HFFc6 (cell line): Measurements from ENCODE around the gene BCKDHA. TPM values are rescaled to one million over a fixed set of nuclear protein-coding genes. Genes with fewer than 3 reads are reported as not detected.
A peak's percentile ranks its signal among the peaks of the same experiment; 100 is the strongest.

Source experiments
- DNase-seq: peaks from one replicate; pipeline ENCODE4 v3.0.0-alpha.2; 2018
- H3K27ac Mint-ChIP-seq: 2 replicates; pipeline ENCODE4 v1.8.0; 2020; ENCODE audit warnings: mild to moderate bottlenecking, mixed read lengths
- H3K27me3 Mint-ChIP-seq: 2 replicates; pipeline ENCODE4 v1.8.0; 2021; ENCODE audit warnings: mild to moderate bottlenecking, moderate library complexity, mixed read lengths; ENCODE audit not compliant: insufficient read depth
- H3K36me3 Mint-ChIP-seq: 2 replicates; pipeline ENCODE4 v1.8.0; 2021; ENCODE audit warnings: low read depth, mixed read lengths
- H3K4me1 Mint-ChIP-seq: 2 replicates; pipeline ENCODE4 v1.8.0; 2020; ENCODE audit warnings: low read depth, mixed read lengths
- H3K4me3 Mint-ChIP-seq: 2 replicates; pipeline ENCODE4 v1.8.0; 2020; ENCODE audit warnings: mild to moderate bottlenecking, moderate library complexity, mixed read lengths
- H3K9me3 Mint-ChIP-seq: 2 replicates; pipeline ENCODE4 v1.8.0; 2020; ENCODE audit warnings: mild to moderate bottlenecking, mixed read lengths
- total RNA-seq, 6 experiments: library from RNA; stranded (reverse); fragmentation: NEBNext Ultra II Directional; extraction: Animal tissue kit (Norgen Biotek cat#: 25700); gene quantifications; 2 replicates in 1 of 6; 3 replicates in 5 of 6; pipeline ENCODE4 v1.2.3, GENCODE V29; 2021
- TF ChIP-seq, protein P1 (sequence below): fragments of 200-600 bp; sonication (generic); IDR thresholded peaks from 2 replicates; pipeline ENCODE4 v1.5.0; 2021; ENCODE audit warnings: antibody characterized with exemption, mild to moderate bottlenecking

The BCKDHA gene
- total RNA-seq, 6 experiments from 2014 or later: 7.8 to 17.6 (median 9.8) TPM

DNA sequence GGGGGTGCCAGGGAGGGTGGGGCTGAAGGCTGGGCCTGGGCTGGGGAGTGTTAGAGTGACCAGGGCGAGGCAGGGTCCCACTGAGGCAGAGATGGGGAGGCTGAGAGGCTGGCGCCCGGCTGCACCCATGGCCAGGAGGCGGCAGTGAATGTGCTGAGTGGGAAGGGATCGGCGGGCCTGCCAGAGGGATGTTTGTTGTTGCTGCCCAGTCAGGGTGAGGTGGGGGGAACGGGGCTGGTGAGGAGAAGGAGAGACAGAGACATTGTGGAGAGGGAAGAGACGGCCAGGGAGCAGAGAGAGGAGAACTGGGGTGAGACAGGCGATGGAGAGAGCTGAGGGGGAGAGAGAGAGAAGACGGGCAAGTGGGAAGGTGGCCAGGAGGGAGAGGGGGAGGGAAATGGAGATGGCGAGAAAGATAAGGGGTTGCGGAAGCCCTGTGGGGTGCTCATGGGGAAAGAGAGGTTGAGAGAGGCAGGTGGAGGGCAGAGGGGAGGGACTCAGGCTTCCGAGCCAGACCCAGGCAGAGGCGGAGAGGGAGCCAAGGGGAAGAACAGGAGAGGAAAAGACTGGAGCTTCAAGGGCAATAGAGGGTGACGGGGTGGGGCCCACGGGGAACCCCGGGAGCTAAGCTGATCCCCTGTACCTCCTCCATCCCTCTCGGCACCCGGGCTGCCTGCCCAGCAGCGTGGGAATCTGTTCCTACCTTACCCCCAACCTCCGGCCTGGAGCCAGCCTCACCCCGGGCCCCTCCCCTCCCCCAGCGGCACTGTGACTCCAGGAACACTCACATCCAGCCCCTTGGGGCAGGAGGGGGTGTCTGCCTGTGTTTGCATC lies 30.2 kb downstream of the BCKDHA start:
- peak overlapping the region; percentile 78 for H3K27ac Mint-ChIP-seq
- H3K4me3 Mint-ChIP-seq: peak overlapping the region; percentile 80
- peaks cover 9% of the 10 kb centered on the region for H3K36me3 Mint-ChIP-seq
- H3K27me3 Mint-ChIP-seq: peaks cover 1% of the 10 kb centered on the region; the same call in 1 of the 2 replicates
- TF ChIP-seq, protein P1, sequence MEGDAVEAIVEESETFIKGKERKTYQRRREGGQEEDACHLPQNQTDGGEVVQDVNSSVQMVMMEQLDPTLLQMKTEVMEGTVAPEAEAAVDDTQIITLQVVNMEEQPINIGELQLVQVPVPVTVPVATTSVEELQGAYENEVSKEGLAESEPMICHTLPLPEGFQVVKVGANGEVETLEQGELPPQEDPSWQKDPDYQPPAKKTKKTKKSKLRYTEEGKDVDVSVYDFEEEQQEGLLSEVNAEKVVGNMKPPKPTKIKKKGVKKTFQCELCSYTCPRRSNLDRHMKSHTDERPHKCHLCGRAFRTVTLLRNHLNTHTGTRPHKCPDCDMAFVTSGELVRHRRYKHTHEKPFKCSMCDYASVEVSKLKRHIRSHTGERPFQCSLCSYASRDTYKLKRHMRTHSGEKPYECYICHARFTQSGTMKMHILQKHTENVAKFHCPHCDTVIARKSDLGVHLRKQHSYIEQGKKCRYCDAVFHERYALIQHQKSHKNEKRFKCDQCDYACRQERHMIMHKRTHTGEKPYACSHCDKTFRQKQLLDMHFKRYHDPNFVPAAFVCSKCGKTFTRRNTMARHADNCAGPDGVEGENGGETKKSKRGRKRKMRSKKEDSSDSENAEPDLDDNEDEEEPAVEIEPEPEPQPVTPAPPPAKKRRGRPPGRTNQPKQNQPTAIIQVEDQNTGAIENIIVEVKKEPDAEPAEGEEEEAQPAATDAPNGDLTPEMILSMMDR: no peak
- DNase-seq: no peak
- peaks cover 31% of the 10 kb centered on the region for H3K4me1 Mint-ChIP-seq
- no peaks in the 10 kb centered on the region for H3K9me3 Mint-ChIP-seq

GRCh38 chr19:41428481-41428859 lies 30.9 kb downstream of the BCKDHA start:
- Mint-ChIP-seq H3K4me1 (peaks cover 31% of the 10 kb centered on the region), H3K27ac (peak overlapping the region; percentile 60; the same call in 1 of the 2 replicates), H3K9me3 (no peaks in the 10 kb centered on the region), H3K4me3 (peak overlapping the region; percentile 64; the same call in 1 of the 2 replicates), H3K36me3 (peaks cover 7% of the 10 kb centered on the region; the same call in 1 of the 2 replicates), H3K27me3 (peaks cover 1% of the 10 kb centered on the region; the same call in 1 of the 2 replicates)
- TF ChIP-seq, protein P1: no peak
- DNase-seq: no peak

DNA sequence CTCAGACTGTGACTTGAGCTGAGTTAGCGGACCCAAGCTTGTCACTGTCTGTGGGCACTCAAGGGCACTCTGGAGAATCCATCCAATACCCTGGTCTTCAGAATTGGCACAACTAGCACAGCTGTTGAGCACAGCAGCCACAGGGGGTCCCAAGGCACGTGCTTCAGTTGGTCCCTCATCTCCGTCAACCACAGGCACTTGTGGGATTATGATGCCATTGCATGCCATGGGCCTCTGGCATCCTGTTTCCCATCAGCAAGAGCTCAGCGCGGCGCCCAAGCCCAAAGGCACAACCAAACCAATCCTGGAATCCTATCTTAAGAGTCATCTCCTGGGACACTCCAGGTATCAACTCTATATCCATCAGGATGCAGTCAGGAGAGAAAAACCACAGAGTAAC lies 33.3 kb downstream of the BCKDHA start:
- Mint-ChIP-seq H3K27ac (no peak overlapping the region), H3K4me1 (peaks cover 31% of the 10 kb centered on the region), H3K27me3 (no peaks in the 10 kb centered on the region), H3K4me3 (no peak overlapping the region), H3K36me3 (peaks cover 12% of the 10 kb centered on the region; the same call in 1 of the 2 replicates), H3K9me3 (no peaks in the 10 kb centered on the region)
- TF ChIP-seq, protein P1: no peak
- DNase-seq: no peak

GRCh38 chr19:41431426-41432386 lies 34.1 kb downstream of the BCKDHA start:
- TF ChIP-seq, protein P1: peak; percentile 72
- no peaks in the 10 kb centered on the region for H3K27me3 Mint-ChIP-seq
- peaks cover 30% of the 10 kb centered on the region for H3K4me1 Mint-ChIP-seq
- no peak overlapping the region for H3K27ac Mint-ChIP-seq
- H3K36me3 Mint-ChIP-seq: peaks cover 16% of the 10 kb centered on the region; the same call in 1 of the 2 replicates
- peak; percentile 46 for DNase-seq
- no peaks in the 10 kb centered on the region for H3K9me3 Mint-ChIP-seq
- no peak overlapping the region for H3K4me3 Mint-ChIP-seq

- Mint-ChIP-seq H3K27me3 (no peaks in the 10 kb centered on the region; the same call in 1 of the 2 replicates), H3K4me1 (peaks cover 15% of the 10 kb centered on the region), H3K27ac (no peak overlapping the region), H3K4me3 (no peak overlapping the region), H3K36me3 (peaks cover 17% of the 10 kb centered on the region; the same call in 1 of the 2 replicates), H3K9me3 (no peaks in the 10 kb centered on the region)
- no peak for DNase-seq
- TF ChIP-seq, protein P1: no peak
Observed at GRCh38 chr19:41433171-41433570, 35.6 kb downstream of the BCKDHA start.
